OCI-LY1 (cell line): ENCODE results near the gene GLB1L.

ENCODE experiments used
- CTCF ChIP-seq: fragments of 200-600 bp; sonication (generic), shearing (Covaris generic); IDR thresholded peaks from 2 replicates; pipeline ENCODE4 v1.5.1; 2017; ENCODE audit warnings: mild to moderate bottlenecking, antibody characterized with exemption, low read length, moderate library complexity, mixed read lengths
- EZH2 ChIP-seq: fragments of 200-600 bp; sonication (generic), shearing (Covaris generic); IDR thresholded peaks from 2 replicates; pipeline ENCODE4 v1.8.0; 2017; ENCODE audit warnings: borderline replicate concordance, mixed run types, mild to moderate bottlenecking, antibody characterized with exemption, low read length, moderate library complexity, mixed read lengths

GRCh38 chr2:219282375-219282774 is 37.1 kb upstream of the GLB1L start:
- TF ChIP-seq CTCF (no peak), EZH2 (no peak)
